ENCODE results near the gene PTPRS.

PTPRS gene

DNA sequence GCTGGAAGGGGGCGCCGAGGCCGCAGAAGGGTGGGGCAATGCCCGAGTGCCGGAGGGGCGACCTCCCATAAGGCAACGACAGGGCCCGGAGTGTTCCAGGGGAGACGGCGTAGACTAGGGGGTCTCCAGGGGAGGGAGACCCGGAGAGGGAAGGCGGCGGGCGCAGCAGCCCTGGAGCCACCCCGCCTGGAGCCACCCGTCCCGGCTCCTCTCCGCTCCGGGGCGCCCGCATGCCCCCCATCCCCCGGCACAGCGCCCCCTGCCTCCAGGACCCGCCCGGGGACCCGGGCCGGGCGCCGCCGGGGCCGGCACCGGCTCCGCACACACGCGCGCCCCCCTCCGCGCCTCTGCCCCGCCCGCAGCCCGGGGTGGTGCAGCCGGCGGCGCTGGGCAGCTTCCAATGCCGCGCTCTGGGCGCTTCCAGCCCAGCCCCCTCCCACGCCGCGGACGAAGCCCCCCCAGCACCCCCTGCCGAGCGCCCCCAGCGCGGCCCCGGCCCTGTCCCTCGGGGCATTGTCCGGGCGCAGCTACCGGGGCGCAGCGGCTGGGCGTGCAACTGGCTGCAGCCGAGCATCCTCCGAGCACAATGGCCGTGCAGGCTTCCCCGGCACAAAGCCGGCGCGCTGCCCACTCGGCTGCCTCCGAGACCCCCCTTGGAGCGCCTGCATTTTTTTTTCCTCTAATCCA lies 519 bp downstream of the PTPRS start:
- no peak for TF ChIP-seq FOXP2 (optimal IDR thresholded peaks at IDR 0.05; ENCODE audit: borderline replicate concordance, extremely low read depth, extremely low read length, insufficient read depth)
- no peak; the same call in 1 of the 2 replicates for TF ChIP-seq POLR2AphosphoS5 (IDR thresholded peaks at IDR 0.05; ENCODE audit: low read depth, low read length)
- TF ChIP-seq REST (IDR thresholded peaks at IDR 0.05; ENCODE audit: insufficient read depth in 1 of 2, low read depth in 2 of 2, low read length in 2 of 2), result no peak
- no peak for TF ChIP-seq SIN3A (IDR thresholded peaks at IDR 0.05; ENCODE audit: borderline replicate concordance, insufficient read depth, low read length)
- no peak for TF ChIP-seq TAF1 (IDR thresholded peaks at IDR 0.05; ENCODE audit: borderline replicate concordance, insufficient read depth, low read length)

GRCh38 chr19:5339198-5339949 lies 1.2 kb downstream of the PTPRS start:
- TF ChIP-seq REST (IDR thresholded peaks at IDR 0.05; ENCODE audit: insufficient read depth in 1 of 2, low read depth in 2 of 2, low read length in 2 of 2), result no peak
- no peak for TF ChIP-seq POLR2AphosphoS5 (IDR thresholded peaks at IDR 0.05; ENCODE audit: low read depth, low read length)
- no peak for TF ChIP-seq FOXP2 (optimal IDR thresholded peaks at IDR 0.05; ENCODE audit: borderline replicate concordance, extremely low read depth, extremely low read length, insufficient read depth)
- no peak for TF ChIP-seq SIN3A (IDR thresholded peaks at IDR 0.05; ENCODE audit: borderline replicate concordance, insufficient read depth, low read length)
- TF ChIP-seq TAF1 (IDR thresholded peaks at IDR 0.05; ENCODE audit: borderline replicate concordance, insufficient read depth, low read length), result no peak

DNA sequence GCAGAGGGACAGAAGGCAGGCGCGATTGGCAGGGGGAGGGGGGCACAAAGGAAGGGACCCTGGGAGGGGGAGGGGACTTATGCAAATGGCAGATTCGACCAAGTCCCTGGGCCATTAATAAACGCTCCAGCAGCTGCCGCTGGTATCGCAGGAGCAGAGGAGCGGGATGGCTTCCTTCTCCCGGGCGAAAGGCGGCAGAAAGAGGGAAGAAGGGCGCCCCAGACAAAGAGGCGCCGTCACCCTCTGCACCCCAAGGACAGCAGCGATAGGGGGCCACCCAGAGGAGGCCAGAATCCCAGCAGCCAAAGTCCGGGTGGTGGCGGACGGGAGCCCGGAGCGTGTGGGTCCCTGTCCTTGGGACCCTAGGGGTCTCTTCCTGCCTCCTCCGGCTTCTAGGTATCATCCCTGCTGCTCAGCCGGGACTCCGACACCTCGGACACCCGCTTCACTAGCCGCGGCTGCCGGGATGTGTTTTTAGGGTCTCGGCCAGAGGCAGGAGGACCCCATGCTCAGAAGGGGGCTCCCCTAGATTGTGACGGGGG lies 1.9 kb downstream of the PTPRS start:
- no peak for TF ChIP-seq REST (IDR thresholded peaks at IDR 0.05; ENCODE audit: insufficient read depth in 1 of 2, low read depth in 2 of 2, low read length in 2 of 2)
- no peak for TF ChIP-seq TAF1 (IDR thresholded peaks at IDR 0.05; ENCODE audit: borderline replicate concordance, insufficient read depth, low read length)
- no peak for TF ChIP-seq SIN3A (IDR thresholded peaks at IDR 0.05; ENCODE audit: borderline replicate concordance, insufficient read depth, low read length)
- no peak for TF ChIP-seq FOXP2 (optimal IDR thresholded peaks at IDR 0.05; ENCODE audit: borderline replicate concordance, extremely low read depth, extremely low read length, insufficient read depth)
- no peak for TF ChIP-seq POLR2AphosphoS5 (IDR thresholded peaks at IDR 0.05; ENCODE audit: low read depth, low read length)

DNA sequence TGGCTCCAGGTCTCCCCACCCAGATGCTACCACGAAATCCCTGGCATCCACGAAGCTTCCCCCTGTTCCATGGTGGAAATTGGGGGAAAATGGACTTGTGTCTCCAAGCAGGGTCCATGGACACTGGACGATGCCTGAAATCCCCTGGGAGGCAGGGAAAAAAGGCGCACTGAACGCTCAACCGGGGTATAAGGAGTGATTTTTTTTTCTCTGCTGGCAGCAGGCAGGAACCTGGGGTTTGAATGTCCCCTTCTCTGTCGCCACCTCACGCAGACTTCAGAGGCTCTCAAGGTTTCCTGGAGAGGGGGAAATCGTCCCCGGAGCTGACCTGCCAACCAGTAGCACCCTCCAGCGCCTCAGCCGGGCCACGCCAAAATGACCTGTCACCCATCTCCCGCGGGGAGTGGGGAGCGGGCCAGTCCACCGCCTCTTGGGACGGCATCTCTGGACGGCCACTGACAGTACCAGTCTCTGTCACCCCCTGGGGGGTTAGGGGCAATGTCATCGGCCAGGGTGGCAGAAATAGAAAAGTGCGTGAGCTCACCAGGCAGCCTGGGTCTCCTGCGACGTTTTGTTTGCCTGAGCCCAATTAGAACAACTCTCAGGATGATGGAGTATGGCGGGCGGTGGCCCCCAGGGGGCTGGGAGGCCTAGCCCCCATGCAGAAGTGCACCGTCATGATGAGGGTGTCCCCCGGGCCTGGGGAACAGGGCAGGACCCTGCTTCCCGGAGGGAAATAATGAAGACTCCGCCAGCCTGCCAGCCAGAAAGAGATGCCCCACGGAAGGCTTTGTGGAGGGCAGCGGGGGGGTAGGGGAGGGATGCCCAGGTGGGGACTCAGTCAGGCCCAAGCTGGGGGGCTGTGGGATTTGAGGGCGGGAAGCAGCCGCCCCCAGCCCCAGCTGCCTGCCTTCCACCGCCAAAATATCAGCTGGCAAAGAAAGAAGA lies 2.6 kb downstream of the PTPRS start:
- TF ChIP-seq SIN3A (IDR thresholded peaks at IDR 0.05; ENCODE audit: borderline replicate concordance, insufficient read depth, low read length) (no peak), TAF1 (IDR thresholded peaks at IDR 0.05; ENCODE audit: borderline replicate concordance, insufficient read depth, low read length) (no peak), POLR2AphosphoS5 (IDR thresholded peaks at IDR 0.05; ENCODE audit: low read depth, low read length) (no peak), REST (IDR thresholded peaks at IDR 0.05; ENCODE audit: insufficient read depth in 1 of 2, low read depth in 2 of 2, low read length in 2 of 2) (no peak), FOXP2 (optimal IDR thresholded peaks at IDR 0.05; ENCODE audit: borderline replicate concordance, extremely low read depth, extremely low read length, insufficient read depth) (no peak)

All from PFSK-1 (cell line).